HEK293 (cell line): Measurements from ENCODE around the gene C3orf80.

Source experiments
- CTCF ChIA-PET: fragments of 350-600 bp; formaldehyde crosslinking; extraction: SDS; loops from one replicate; lab custom pipeline; 2021; ENCODE audit warnings: antibody characterized with exemption; lab: Yijun Ruan, JAX
- POLR2A ChIA-PET: fragments of 300-600 bp; formaldehyde crosslinking; extraction: SDS; loops from one replicate; lab custom pipeline; 2020; ENCODE audit warnings: antibody characterized with exemption, inconsistent platforms; lab: Yijun Ruan, JAX
- H3K27ac ChIP-seq: fragments of 200-500 bp; sonication (Bioruptor generic); 2 replicates; pipeline ENCODE4 v1.5.1; 2014; ENCODE audit warnings: low read depth, low read length, control low read depth, inconsistent platforms; ENCODE audit errors: extremely low read depth
- H3K36me3 ChIP-seq, 2 experiments: fragments of 200-500 bp in 1 of 2; sonication (Bioruptor generic) in 1 of 2; 1 replicate in 1 of 2; 2 replicates in 1 of 2; pipeline ENCODE4 v1.5.1; 2014 to 2017; ENCODE audit warnings: inconsistent platforms in 2 of 2, low read length in 2 of 2; ENCODE audit not compliant: control insufficient read depth in 2 of 2, insufficient read depth in 1 of 2
- H3K4me1 ChIP-seq: fragments of 200-500 bp; sonication (Bioruptor generic); 2 replicates; pipeline ENCODE4 v1.5.1; 2014; ENCODE audit warnings: mild to moderate bottlenecking, low read length, inconsistent platforms; ENCODE audit not compliant: control insufficient read depth, insufficient read depth
- H3K4me3 ChIP-seq: 2 replicates; pipeline ENCODE4 v1.5.1; 2011; ENCODE audit warnings: low read depth, mild to moderate bottlenecking, control low read depth, low read length, moderate library complexity
- H3K9me3 ChIP-seq: fragments of 200-500 bp; sonication (Bioruptor generic); 2 replicates; pipeline ENCODE4 v1.5.1; 2014; ENCODE audit warnings: low read depth, low read length, inconsistent platforms; ENCODE audit not compliant: control insufficient read depth, insufficient read depth
- BCL11A ChIP-seq: fragments of 450-650 bp; formaldehyde crosslinking; IDR thresholded peaks from 2 replicates; pipeline ENCODE4 v1.5.1; 2016; ENCODE audit warnings: low read depth, missing biosample characterization, missing genetic modification characterization
- GLI2 ChIP-seq: fragments of 450-650 bp; formaldehyde crosslinking; IDR thresholded peaks from 2 replicates; pipeline ENCODE4; 2017; ENCODE audit warnings: missing biosample characterization, missing genetic modification characterization, low read depth, borderline replicate concordance
- HOXC10 ChIP-seq: sonication (generic); formaldehyde crosslinking; IDR thresholded peaks from 2 replicates; pipeline ENCODE4 v1.8.1; 2023; ENCODE audit warnings: mild to moderate bottlenecking, missing genetic modification reagents
- HOXD13 ChIP-seq: sonication (generic); formaldehyde crosslinking; IDR thresholded peaks from 2 replicates; pipeline ENCODE4 v1.8.0; 2022; ENCODE audit warnings: missing genetic modification reagents, borderline replicate concordance
- REST ChIP-seq: fragments of 450-650 bp; formaldehyde crosslinking; IDR thresholded peaks from 2 replicates; pipeline ENCODE4 v1.5.1; 2016; ENCODE audit warnings: missing biosample characterization, missing genetic modification characterization
- ZBTB17 ChIP-seq: fragments of 450-650 bp; formaldehyde crosslinking; IDR thresholded peaks from 2 replicates; pipeline ENCODE4 v1.5.1; 2016; ENCODE audit warnings: missing biosample characterization, missing genetic modification characterization
- ZEB2 ChIP-seq: fragments of 450-650 bp; formaldehyde crosslinking; IDR thresholded peaks from 2 replicates; pipeline ENCODE4 v1.5.1; 2016; ENCODE audit warnings: missing biosample characterization, missing genetic modification characterization
- ZFHX2 ChIP-seq: fragments of 450-650 bp; formaldehyde crosslinking; conservative IDR thresholded peaks from 2 replicates; pipeline ENCODE4 v1.5.1; 2016; ENCODE audit warnings: missing biosample characterization, missing genetic modification characterization
- ZNF132 ChIP-seq: fragments of 450-650 bp; formaldehyde crosslinking; IDR thresholded peaks from 2 replicates; pipeline ENCODE4 v1.5.1; 2017; ENCODE audit warnings: missing biosample characterization, missing genetic modification characterization, borderline replicate concordance
- ZNF221 ChIP-seq: fragments of 450-650 bp; formaldehyde crosslinking; IDR thresholded peaks from 2 replicates; pipeline ENCODE4 v1.5.1; 2017; ENCODE audit warnings: missing biosample characterization, missing genetic modification characterization, borderline replicate concordance
- ZNF514 ChIP-seq: fragments of 450-650 bp; formaldehyde crosslinking; IDR thresholded peaks from 2 replicates; pipeline ENCODE4 v1.5.1; 2016; ENCODE audit warnings: missing biosample characterization, missing genetic modification characterization
- ZNF707 ChIP-seq: fragments of 450-650 bp; formaldehyde crosslinking; IDR thresholded peaks from 2 replicates; pipeline ENCODE4 v1.5.1; 2016; ENCODE audit warnings: missing biosample characterization, missing genetic modification characterization
- ZNF791 ChIP-seq: fragments of 450-650 bp; formaldehyde crosslinking; IDR thresholded peaks from 2 replicates; pipeline ENCODE4 v1.5.1; 2016; ENCODE audit warnings: missing biosample characterization, missing genetic modification characterization
- ZNF837 ChIP-seq: fragments of 450-650 bp; formaldehyde crosslinking; IDR thresholded peaks from 2 replicates; pipeline ENCODE4 v1.5.1; 2016; ENCODE audit warnings: missing biosample characterization, missing genetic modification characterization
- TF ChIP-seq, protein P1 (sequence below): fragments of 450-650 bp; formaldehyde crosslinking; IDR thresholded peaks from 2 replicates; pipeline ENCODE4 v1.5.1; 2016; ENCODE audit warnings: missing biosample characterization, missing genetic modification characterization, low read depth
- TF ChIP-seq, protein P2 (sequence below): fragments of 450-650 bp; formaldehyde crosslinking; IDR thresholded peaks from 2 replicates; pipeline ENCODE4 v1.5.1; 2017; ENCODE audit warnings: missing biosample characterization, missing genetic modification characterization
- TF ChIP-seq, protein P3 (sequence below): fragments of 450-650 bp; formaldehyde crosslinking; IDR thresholded peaks from 2 replicates; pipeline ENCODE4 v1.5.1; 2016; ENCODE audit warnings: missing biosample characterization, missing genetic modification characterization, low read depth
- TF ChIP-seq, protein P4 (sequence below): fragments of 450-650 bp; formaldehyde crosslinking; IDR thresholded peaks from 2 replicates; pipeline ENCODE4 v1.5.1; 2016; ENCODE audit warnings: missing biosample characterization, missing genetic modification characterization
- TF ChIP-seq, protein P5 (sequence below): sonication (generic); formaldehyde crosslinking; IDR thresholded peaks from 2 replicates; pipeline ENCODE4 v1.8.1; 2022; ENCODE audit warnings: mild to moderate bottlenecking, moderate library complexity, missing genetic modification reagents

C3orf80 gene

GRCh38 chr3:160253298-160253697 is 28.1 kb downstream of the C3orf80 start:
- H3K27ac ChIP-seq, result no peak overlapping the region
- no peak overlapping the region for H3K4me3 ChIP-seq
- no peaks in the 10 kb centered on the region for H3K36me3 ChIP-seq
- CTCF ChIA-PET, result interaction anchor here (0.6 to 0.7 kb wide), 4 partner anchors 84 to 249 kb away, joined by 3 to 5 read pairs (median 4); no protein-coding TSS in a partner anchor
- no peak for TF ChIP-seq ZEB2 (tag by site-specific recombination)
- no peak for TF ChIP-seq BCL11A (tag by site-specific recombination)
- TF ChIP-seq, protein P1, sequence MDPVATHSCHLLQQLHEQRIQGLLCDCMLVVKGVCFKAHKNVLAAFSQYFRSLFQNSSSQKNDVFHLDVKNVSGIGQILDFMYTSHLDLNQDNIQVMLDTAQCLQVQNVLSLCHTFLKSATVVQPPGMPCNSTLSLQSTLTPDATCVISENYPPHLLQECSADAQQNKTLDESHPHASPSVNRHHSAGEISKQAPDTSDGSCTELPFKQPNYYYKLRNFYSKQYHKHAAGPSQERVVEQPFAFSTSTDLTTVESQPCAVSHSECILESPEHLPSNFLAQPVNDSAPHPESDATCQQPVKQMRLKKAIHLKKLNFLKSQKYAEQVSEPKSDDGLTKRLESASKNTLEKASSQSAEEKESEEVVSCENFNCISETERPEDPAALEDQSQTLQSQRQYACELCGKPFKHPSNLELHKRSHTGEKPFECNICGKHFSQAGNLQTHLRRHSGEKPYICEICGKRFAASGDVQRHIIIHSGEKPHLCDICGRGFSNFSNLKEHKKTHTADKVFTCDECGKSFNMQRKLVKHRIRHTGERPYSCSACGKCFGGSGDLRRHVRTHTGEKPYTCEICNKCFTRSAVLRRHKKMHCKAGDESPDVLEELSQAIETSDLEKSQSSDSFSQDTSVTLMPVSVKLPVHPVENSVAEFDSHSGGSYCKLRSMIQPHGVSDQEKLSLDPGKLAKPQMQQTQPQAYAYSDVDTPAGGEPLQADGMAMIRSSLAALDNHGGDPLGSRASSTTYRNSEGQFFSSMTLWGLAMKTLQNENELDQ (tag by site-specific recombination), result no peak
- TF ChIP-seq HOXC10, result no peak
- no peak for TF ChIP-seq ZNF514 (tag by site-specific recombination)
- no peak for TF ChIP-seq ZBTB17
- no peak for TF ChIP-seq ZNF132 (tag by site-specific recombination)
- TF ChIP-seq, protein P2, sequence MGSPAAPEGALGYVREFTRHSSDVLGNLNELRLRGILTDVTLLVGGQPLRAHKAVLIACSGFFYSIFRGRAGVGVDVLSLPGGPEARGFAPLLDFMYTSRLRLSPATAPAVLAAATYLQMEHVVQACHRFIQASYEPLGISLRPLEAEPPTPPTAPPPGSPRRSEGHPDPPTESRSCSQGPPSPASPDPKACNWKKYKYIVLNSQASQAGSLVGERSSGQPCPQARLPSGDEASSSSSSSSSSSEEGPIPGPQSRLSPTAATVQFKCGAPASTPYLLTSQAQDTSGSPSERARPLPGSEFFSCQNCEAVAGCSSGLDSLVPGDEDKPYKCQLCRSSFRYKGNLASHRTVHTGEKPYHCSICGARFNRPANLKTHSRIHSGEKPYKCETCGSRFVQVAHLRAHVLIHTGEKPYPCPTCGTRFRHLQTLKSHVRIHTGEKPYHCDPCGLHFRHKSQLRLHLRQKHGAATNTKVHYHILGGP (tag by site-specific recombination), result no peak
- no peak for TF ChIP-seq ZNF221 (tag by site-specific recombination)
- TF ChIP-seq GLI2, result no peak
- TF ChIP-seq, protein P3, sequence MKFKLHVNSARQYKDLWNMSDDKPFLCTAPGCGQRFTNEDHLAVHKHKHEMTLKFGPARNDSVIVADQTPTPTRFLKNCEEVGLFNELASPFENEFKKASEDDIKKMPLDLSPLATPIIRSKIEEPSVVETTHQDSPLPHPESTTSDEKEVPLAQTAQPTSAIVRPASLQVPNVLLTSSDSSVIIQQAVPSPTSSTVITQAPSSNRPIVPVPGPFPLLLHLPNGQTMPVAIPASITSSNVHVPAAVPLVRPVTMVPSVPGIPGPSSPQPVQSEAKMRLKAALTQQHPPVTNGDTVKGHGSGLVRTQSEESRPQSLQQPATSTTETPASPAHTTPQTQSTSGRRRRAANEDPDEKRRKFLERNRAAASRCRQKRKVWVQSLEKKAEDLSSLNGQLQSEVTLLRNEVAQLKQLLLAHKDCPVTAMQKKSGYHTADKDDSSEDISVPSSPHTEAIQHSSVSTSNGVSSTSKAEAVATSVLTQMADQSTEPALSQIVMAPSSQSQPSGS (tag by site-specific recombination), result no peak
- TF ChIP-seq, protein P4, sequence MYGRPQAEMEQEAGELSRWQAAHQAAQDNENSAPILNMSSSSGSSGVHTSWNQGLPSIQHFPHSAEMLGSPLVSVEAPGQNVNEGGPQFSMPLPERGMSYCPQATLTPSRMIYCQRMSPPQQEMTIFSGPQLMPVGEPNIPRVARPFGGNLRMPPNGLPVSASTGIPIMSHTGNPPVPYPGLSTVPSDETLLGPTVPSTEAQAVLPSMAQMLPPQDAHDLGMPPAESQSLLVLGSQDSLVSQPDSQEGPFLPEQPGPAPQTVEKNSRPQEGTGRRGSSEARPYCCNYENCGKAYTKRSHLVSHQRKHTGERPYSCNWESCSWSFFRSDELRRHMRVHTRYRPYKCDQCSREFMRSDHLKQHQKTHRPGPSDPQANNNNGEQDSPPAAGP, result no peak
- TF ChIP-seq ZFHX2 (tag by site-specific recombination), result no peak
- no peak for TF ChIP-seq ZNF707 (tag by site-specific recombination)
- TF ChIP-seq ZNF837 (tag by site-specific recombination), result no peak
- no peak for TF ChIP-seq HOXD13 (CRISPR knock-in tag)
- TF ChIP-seq, protein P5, sequence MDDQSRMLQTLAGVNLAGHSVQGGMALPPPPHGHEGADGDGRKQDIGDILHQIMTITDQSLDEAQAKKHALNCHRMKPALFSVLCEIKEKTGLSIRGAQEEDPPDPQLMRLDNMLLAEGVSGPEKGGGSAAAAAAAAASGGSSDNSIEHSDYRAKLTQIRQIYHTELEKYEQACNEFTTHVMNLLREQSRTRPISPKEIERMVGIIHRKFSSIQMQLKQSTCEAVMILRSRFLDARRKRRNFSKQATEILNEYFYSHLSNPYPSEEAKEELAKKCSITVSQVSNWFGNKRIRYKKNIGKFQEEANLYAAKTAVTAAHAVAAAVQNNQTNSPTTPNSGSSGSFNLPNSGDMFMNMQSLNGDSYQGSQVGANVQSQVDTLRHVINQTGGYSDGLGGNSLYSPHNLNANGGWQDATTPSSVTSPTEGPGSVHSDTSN (CRISPR knock-in tag), result no peak
- no peak for TF ChIP-seq REST (tag by site-specific recombination)
- no peak for TF ChIP-seq ZNF791 (tag by site-specific recombination)
- POLR2A ChIA-PET, result interaction anchor here (0.7 kb wide), 1 partner anchor 847 kb away, joined by 3 read pairs; no protein-coding TSS in a partner anchor
- H3K9me3 ChIP-seq, result no peaks in the 10 kb centered on the region
- no peaks in the 10 kb centered on the region for H3K4me1 ChIP-seq
